GM12891 (cell line): Measurements from ENCODE around the gene TCEANC.

Experiments
- POLR2A ChIP-seq: IDR thresholded peaks from 2 replicates; pipeline ENCODE4 v1.6.1; 2011; ENCODE audit warnings: low read depth, low read length, control low read depth
- POLR2AphosphoS5 ChIP-seq: IDR thresholded peaks from 2 replicates; pipeline ENCODE4 v1.6.1; 2011; ENCODE audit warnings: low read depth, low read length, control low read depth

- TF ChIP-seq POLR2AphosphoS5 (no peak), POLR2A (no peak)
Measured at GRCh38 chrX:13649838-13650237, 3.1 kb upstream of the TCEANC start.
